SHP77 treated with DMSO at 0.1 percent for 48 hours (cell line): Measurements from ENCODE around the gene E2F7.

ENCODE experiments used
- DNase-seq: peaks from one replicate; lab custom pipeline; 2025; lab: John Stamatoyannopoulos, UW

E2F7 gene

DNA sequence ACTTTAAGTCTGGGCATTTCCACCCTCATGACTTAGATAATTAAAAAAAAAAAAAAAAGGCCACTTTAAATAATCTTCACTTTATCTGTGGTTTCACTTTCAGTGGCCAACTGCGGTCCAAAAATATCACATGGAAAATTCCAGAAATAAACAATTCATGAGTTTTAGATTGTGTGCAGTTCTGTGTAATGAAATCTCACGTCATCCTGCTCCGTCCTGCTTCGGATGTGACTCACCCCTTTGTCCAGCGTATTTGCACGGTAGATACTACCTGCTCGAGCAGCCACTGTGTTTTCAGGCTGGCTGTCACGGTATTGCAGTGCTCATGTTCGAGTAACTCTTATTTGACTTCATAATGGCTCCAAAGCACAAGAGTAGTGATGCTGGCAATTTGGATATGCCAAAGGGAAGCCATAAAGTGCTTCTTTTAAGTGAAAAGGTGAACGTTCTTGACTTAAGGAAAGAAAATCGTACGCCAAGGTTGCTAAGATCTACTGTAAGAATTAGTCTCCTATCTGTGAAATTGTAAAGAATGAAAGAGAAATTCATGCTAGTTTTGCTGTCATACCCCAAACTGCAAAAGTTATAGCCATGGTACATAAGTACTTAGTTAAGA, 2.4 kb downstream of the E2F7 start:
- no peak for DNase-seq

DNA sequence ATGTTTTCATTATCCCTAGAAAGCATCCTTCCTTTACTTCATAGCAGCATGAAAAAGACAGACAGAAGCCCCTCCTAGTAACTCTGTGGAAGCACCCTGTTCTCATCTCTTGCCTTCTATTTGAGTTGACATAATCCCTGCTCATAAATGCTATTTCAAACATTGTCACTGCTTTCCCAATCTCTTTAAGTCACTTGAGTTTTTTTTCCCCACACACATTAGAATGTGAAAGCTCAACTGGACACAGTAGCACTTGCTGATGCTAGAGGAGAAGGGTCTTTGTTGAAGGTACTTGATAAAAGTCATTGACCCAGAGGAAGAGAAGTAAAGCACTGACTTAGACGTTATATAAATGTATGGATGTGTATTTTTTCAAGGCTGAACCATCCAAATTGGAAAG, 3.0 kb downstream of the E2F7 start:
- no peak for DNase-seq

GRCh38 chr12:77060883-77061240, 4.5 kb downstream of the E2F7 start:
- DNase-seq = no peak

DNA sequence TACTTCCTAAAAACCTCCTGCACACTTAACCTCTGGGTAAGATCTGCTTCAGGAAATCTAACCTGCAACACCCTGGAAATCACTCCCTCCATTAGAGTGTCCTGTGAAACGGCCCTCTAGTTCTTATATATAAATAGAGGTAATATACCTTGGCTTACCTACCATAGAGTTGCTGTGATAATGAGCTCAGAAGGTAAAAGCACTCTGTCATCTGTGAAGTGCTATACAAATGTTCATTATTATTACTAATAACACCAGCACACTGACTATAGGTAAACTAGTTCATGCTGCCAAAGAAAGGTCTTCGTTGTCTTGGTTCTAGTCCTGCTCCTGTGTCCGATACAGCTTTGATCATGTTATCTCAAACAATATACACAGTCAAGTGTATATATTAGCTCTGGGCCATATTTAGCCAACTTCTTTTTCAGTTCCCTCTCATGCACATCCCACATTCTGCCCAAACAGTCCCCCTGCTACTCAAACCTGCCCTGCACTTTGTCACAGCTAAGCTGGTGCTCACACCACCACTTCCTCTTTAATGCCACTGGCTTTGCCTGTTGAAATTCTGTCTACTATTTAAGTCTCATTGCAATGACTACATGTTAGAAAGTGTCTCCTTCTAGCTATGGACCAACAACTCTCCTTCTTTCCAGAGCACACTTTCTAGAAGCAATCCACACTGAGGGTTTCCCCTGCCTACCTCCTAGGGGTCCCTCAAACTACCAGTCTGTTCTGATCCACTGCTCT, 5.1 kb downstream of the E2F7 start:
- DNase-seq = no peak

GRCh38 chr12:77058740-77059139, 6.6 kb downstream of the E2F7 start:
- DNase-seq = no peak

- no peak for DNase-seq
Observed at GRCh38 chr12:77054851-77055250, 10.5 kb downstream of the E2F7 start.

GRCh38 chr12:77053259-77053658, 12.1 kb downstream of the E2F7 start:
- DNase-seq = no peak

DNA sequence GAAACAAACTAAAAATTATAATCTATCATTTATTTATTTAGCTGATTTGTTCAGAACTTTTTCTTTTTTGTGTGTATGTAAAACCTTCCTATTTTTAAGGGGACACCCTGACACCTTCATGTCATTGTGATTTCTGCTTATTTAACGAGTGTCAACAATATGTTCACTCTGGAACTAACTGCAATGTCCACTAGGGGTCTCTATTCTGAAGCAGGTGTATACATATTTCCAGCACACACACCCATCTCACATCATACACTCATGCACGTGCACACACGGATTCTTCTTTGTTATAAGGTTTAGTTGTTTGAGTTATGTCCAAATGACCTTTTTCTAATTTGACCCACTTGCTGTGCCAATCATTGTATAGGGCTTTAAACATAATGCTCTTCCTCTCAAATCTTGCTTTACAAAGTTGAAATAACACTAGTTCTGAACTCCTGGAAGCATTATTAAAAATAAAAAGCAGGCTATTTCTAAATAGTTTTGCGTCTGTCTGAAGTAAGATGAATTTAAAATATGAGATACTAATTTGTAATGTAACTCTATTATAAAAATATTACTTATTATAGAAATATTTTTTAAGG, 15.5 kb downstream of the E2F7 start:
- peak; percentile 45 for DNase-seq

GRCh38 chr12:77047341-77048109, 17.8 kb downstream of the E2F7 start:
- no peak for DNase-seq

DNA sequence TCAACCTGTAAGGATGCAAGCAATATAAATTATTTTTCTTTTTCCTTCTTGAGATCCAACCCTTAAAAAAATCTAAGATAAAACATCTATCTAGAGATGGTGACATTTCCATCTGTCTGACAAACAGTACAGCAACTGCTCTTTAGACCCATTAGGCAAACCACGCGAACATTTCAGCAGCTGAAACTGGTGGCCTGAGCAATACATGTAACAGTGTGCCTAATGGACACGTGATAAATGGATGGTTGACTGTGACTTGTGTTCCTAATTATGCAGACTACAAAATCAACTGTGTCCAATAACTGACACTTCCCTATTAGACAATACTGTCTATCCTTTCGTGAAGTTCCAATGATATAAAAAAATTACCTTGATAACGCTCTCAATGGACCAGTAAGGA, 18.9 kb downstream of the E2F7 start:
- DNase-seq = no peak

- DNase-seq = no peak
Observed at GRCh38 chr12:77045183-77045582, 20.2 kb downstream of the E2F7 start.

GRCh38 chr12:77044721-77045120, 20.6 kb downstream of the E2F7 start:
- DNase-seq = no peak

DNA sequence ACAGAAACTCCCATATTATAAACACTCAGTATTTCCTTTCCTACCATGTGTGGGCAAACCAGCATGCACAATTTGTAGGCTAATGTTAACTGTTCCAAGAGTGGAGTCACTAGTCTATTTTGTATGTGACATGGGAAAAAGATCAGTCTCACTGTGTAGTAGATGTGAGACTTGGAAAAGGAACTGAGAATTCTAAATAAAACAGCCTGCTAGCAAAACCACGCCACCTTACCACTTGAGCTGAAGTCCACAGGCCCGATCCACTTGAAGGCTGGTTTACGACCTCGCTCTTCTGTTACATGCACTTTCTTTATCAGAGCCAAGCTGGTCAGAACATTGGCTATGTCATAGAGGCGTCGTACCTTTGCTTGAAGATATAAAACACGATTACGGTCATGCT, 22.5 kb downstream of the E2F7 start:
- DNase-seq = no peak

GRCh38 chr12:77040231-77040630, 25.1 kb downstream of the E2F7 start:
- DNase-seq = no peak

- DNase-seq = no peak
Observed at GRCh38 chr12:77035226-77035625, 30.1 kb downstream of the E2F7 start.

DNA sequence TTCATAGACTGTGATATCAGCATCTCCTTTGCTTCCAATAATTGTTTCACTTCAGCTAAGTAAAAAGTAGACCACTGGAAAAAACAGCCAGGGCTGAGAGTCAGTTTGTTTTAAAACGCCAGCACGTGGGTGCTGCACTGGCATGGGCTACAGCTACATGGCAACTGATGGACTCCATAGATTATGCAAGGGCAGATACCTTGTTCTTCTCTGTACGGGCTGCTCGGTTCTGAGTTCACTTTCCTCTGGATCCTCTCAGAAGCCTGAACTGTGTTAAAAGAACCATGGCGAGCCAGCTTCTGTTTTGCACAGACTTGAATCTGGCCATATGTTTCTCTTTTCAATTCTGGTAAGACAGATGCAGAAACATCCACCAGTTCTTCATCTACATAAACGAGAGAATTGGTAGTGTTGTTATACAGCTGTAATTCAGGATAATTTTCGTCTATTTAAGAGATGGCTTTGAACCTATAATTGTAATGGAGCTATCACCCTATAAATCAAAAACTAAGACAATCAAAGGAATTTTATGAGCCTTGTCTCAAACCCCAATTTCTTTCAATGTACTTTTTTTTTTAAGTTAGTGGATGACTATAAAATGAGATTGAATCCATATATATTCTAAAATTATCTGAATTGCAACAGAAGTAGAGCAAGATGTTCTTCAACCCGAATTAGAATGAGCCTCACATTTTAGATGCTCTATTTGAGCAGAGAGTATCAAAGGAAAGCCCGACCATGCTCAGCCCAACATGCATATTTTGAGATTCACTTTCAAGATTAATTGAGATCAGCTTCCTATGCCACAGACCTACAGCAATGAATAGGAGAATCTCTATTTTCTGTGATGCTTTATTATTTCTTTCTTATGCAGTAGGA, 31.5 kb downstream of the E2F7 start:
- no peak for DNase-seq

GRCh38 chr12:77032406-77032805, 33.0 kb downstream of the E2F7 start:
- no peak for DNase-seq

- DNase-seq = no peak
Observed at GRCh38 chr12:77031745-77032144, 33.6 kb downstream of the E2F7 start.

- DNase-seq = no peak
Observed at GRCh38 chr12:77025782-77026314, 39.5 kb downstream of the E2F7 start.

DNA sequence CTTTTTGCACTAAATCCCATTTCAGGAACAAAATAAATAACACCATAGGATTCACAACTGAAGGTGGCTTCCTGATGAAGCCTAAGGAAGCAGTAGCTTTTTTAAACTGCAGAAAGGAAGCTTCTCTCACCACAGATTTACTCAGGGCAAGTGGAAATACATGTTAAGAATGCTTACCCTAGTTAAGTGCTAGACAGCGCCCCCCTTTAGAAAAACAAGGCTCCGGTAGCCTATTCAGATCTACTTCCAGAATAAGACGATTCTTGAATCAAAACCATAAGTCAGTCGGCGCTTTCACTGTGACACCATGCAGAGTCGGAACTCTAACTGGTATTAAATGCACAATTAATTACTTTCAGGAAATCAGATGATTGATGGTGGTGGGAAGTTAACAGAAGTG, 41.9 kb downstream of the E2F7 start:
- no peak for DNase-seq

DNA sequence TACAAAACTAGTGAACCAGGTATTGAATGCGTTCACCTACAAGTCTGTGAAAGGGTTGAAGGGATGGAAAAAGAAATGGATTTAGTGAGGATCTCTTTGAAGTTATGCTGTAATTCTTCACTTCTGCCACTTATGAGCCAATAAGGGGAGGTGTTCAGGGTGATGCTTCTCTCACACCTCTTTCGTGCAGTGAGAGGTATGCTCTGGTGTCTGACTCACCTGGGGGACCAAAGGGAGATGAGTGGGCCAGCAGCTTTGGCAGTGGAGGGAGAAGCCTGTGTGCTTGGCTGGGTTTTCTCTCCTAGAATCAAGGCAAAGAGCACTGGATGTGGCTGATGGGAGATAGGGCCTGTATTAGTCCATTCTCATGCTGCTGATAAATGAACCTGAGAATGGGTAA, 45.4 kb downstream of the E2F7 start:
- DNase-seq = no peak

DNA sequence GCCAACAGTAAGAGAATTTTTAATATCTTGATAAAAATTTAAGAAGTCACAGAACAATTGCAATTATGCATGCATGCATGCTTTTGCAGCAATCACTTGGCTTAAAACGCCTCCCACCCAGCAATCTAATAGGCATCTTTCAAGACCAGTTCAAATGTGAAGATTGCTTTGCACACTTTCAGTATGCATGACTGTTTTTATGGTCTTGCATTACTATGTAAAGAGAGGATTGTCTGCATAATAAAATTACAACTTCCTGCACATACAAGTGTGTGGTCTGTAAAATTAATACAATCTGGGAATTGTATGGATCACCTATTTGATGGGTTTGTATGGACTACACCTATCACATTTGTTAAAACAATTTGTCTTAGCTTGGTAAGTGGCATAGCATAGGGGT, 48.8 kb downstream of the E2F7 start:
- DNase-seq = no peak
